Measurements from ENCODE around the gene AOPEP. TPM values are rescaled to one million over a fixed set of nuclear protein-coding genes. Genes with fewer than 3 reads are reported as not detected.

The AOPEP gene
- total and polyA plus RNA-seq, 3 donors from 2014 or later, result 31.4 to 95.0 (median 80.4) TPM

GRCh38 chr9:94949370-94949769, 222.9 kb downstream of the AOPEP start:
- Histone ChIP-seq H3K36me3 (ENCODE audit: low read depth, missing control alignments) (no peaks in the 10 kb centered on the region), H3K4me1 (peaks cover 46% of the 10 kb centered on the region), H3K9me3 (no peaks in the 10 kb centered on the region), H3K4me3 (no peak overlapping the region), H3K27ac (peak overlapping the region; percentile 39 to 41), H3K27me3 (no peaks in the 10 kb centered on the region)
- no peak for TF ChIP-seq POLR2A (IDR thresholded peaks at IDR 0.05)
- intact Hi-C loops (cut with DNase I; ENCODE audit: low total_unique reads), result no loop called here
- DNase-seq, result no peak
- 52 to 72% methylated on average over 5 of the region's 5 CpGs for WGBS, 2 donors

DNA sequence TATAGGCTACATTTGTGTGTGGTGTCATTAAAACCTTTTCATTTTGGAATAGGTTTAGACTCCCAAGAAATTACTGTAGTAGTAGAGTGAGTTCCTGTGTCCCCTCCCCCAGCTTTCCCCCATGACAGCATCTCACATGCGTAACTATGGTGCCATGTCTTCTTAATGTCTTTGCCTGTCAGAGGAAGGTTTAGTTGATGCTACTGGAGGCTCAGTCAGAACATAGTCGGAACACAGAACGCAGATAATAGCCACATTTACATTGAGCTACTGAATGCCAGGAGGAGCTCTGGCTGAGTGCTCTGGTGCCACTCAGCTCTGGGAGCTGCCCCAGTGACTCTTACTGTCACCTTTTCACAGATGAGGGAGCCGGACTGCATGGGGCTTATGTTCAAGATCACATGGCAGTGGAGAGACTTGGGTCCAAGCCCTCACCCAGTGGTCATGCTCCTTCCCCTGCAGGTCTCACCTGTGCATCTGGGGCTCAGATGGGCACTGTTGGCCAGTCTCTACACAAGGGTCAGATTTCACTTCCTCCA, 223.6 kb downstream of the AOPEP start:
- TF ChIP-seq, protein P1, sequence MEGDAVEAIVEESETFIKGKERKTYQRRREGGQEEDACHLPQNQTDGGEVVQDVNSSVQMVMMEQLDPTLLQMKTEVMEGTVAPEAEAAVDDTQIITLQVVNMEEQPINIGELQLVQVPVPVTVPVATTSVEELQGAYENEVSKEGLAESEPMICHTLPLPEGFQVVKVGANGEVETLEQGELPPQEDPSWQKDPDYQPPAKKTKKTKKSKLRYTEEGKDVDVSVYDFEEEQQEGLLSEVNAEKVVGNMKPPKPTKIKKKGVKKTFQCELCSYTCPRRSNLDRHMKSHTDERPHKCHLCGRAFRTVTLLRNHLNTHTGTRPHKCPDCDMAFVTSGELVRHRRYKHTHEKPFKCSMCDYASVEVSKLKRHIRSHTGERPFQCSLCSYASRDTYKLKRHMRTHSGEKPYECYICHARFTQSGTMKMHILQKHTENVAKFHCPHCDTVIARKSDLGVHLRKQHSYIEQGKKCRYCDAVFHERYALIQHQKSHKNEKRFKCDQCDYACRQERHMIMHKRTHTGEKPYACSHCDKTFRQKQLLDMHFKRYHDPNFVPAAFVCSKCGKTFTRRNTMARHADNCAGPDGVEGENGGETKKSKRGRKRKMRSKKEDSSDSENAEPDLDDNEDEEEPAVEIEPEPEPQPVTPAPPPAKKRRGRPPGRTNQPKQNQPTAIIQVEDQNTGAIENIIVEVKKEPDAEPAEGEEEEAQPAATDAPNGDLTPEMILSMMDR (IDR thresholded peaks at IDR 0.05), result no peak
- TF ChIP-seq POLR2A (IDR thresholded peaks at IDR 0.05), result no peak
- H3K4me3 ChIP-seq, result no peak overlapping the region
- H3K27ac ChIP-seq, result peak overlapping the region; percentile 41 to 65
- 79 to 89% methylated on average over 4 of the region's 4 CpGs for WGBS, 2 donors
- peaks cover 46% of the 10 kb centered on the region for H3K4me1 ChIP-seq
- DNase-seq, result no peak
- H3K9me3 ChIP-seq, result no peaks in the 10 kb centered on the region
- no peaks in the 10 kb centered on the region for H3K36me3 ChIP-seq (ENCODE audit: low read depth, missing control alignments)
- intact Hi-C loops (cut with DNase I; ENCODE audit: low total_unique reads), result no loop called here
- H3K27me3 ChIP-seq, result no peaks in the 10 kb centered on the region

GRCh38 chr9:94950579-94951323, 224.3 kb downstream of the AOPEP start:
- TF ChIP-seq POLR2A (IDR thresholded peaks at IDR 0.05), result no peak
- TF ChIP-seq, protein P1 (IDR thresholded peaks at IDR 0.05), result no peak
- no peaks in the 10 kb centered on the region for H3K27me3 ChIP-seq
- no peaks in the 10 kb centered on the region for H3K9me3 ChIP-seq
- intact Hi-C loops (cut with DNase I; ENCODE audit: low total_unique reads), result no loop called here
- H3K4me1 ChIP-seq, result peaks cover 42% of the 10 kb centered on the region
- no peaks in the 10 kb centered on the region for H3K36me3 ChIP-seq (ENCODE audit: low read depth, missing control alignments)
- WGBS, 2 donors, result 41 to 48% methylated on average over 5 to 7 of the region's 7 CpGs
- H3K4me3 ChIP-seq, result no peak overlapping the region
- DNase-seq, result peak; percentile 35
- peak overlapping the region; percentile 41 to 65 for H3K27ac ChIP-seq

DNA sequence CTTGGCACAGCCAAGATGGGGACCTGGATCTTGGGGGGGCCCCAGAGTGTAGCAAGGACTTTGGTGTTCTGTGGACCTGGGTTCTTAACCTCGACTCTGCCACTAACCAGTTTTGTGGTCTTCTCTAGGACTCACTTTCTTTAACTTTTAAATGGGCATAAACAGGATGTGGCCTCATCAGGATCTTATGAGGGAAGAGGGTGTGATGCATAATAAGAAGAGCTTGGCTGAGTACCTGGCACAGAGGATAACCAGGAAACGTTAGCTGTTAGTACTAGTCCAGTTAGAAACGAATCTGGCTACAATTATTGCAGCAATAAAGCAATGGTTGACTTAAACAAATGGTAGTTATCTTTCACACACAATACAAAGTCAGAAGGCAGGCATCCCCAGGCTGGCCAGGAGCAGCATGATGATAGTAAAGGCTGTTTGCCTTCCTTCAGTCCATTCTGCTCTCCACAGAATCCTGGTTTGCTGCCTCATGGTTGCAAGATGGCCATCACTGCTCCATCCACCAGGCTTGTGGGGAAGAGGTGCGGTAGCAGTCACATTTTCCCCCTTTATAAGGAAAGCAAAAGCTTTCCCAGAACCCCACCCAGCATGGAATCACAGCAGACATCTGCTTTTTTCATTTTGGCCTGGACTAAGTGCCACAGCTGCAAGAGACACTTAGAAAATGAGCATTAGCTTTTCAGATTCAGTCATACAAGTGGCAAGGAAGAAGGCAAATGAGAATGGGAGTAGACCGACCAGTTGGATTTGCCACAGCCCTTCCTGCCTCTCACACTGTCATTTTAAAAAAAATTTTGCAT, 225.0 kb downstream of the AOPEP start:
- Histone ChIP-seq H3K27me3 (no peaks in the 10 kb centered on the region), H3K36me3 (ENCODE audit: low read depth, missing control alignments) (no peaks in the 10 kb centered on the region), H3K9me3 (no peaks in the 10 kb centered on the region), H3K4me3 (no peak overlapping the region), H3K27ac (peak overlapping the region; percentile 41 to 65), H3K4me1 (peaks cover 40% of the 10 kb centered on the region)
- TF ChIP-seq, protein P1 (IDR thresholded peaks at IDR 0.05), result no peak
- no peak for TF ChIP-seq POLR2A (IDR thresholded peaks at IDR 0.05)
- no peak for DNase-seq
- 68 to 73% methylated on average over 5 of the region's 5 CpGs for WGBS, 2 donors
- intact Hi-C loops (cut with DNase I; ENCODE audit: low total_unique reads), result no loop called here

Measured in testis (tissue), 3 donors.